Lung microvascular endothelial cell (primary cell): ENCODE results near the gene PCDHA3. TPM values are rescaled to one million over a fixed set of nuclear protein-coding genes. Genes with fewer than 3 reads are reported as not detected.

ENCODE experiments used
- total RNA-seq: library from RNA; depleted of rRNA; stranded (reverse); fragments of >200 nt; gene quantifications from 2 replicates; pipeline ENCODE4 v1.2.1, GENCODE V29; 2014

PCDHA3 gene
- total RNA-seq, 1 donor from 2014 or later, result 0.20 TPM

Other genes starting within 250 kb of the PCDHA3 start
- 16.3 and 20.6 TPM in 2 replicates for gene SRA1, start 243.6 kb upstream of the PCDHA3 start, total RNA-seq
- gene APBB3, start 236.5 kb upstream of the PCDHA3 start, total RNA-seq, result 3.3 and 6.7 TPM in 2 replicates
- 12.4 and 21.8 TPM in 2 replicates for gene SLC35A4, start 236.2 kb upstream of the PCDHA3 start, total RNA-seq
- 1.1 and 2.8 TPM in 2 replicates for gene CD14, start 167.9 kb upstream of the PCDHA3 start, total RNA-seq
- gene TMCO6, start 161.6 kb upstream of the PCDHA3 start, total RNA-seq, result 8.1 and 10.5 TPM in 2 replicates
- gene NDUFA2, start 153.4 kb upstream of the PCDHA3 start, total RNA-seq, result 70.0 and 90.3 TPM in 2 replicates
- gene IK, start 153.2 kb upstream of the PCDHA3 start, total RNA-seq, result 47.7 and 55.8 TPM in 2 replicates
- gene WDR55, start 136.2 kb upstream of the PCDHA3 start, total RNA-seq, result 19.8 and 28.2 TPM in 2 replicates
- gene DND1, start 127.5 kb upstream of the PCDHA3 start, total RNA-seq, result under 0.01 and 0.22 TPM in 2 replicates
- gene HARS1, start 109.7 kb upstream of the PCDHA3 start, total RNA-seq, result 43.1 and 46.4 TPM in 2 replicates
- 21.0 and 21.1 TPM in 2 replicates for gene HARS2, start 109.6 kb upstream of the PCDHA3 start, total RNA-seq
- gene ZMAT2, start 100.6 kb upstream of the PCDHA3 start, total RNA-seq, result 34.0 and 54.8 TPM in 2 replicates
- under 0.01 TPM in 1 of 2 replicates, not detected in the other for gene PCDHA1, start 14.9 kb upstream of the PCDHA3 start, total RNA-seq
- under 0.01 TPM in 2 replicates for gene PCDHA2, start 6.2 kb upstream of the PCDHA3 start, total RNA-seq
- under 0.01 TPM in 2 replicates for gene PCDHA4, start 6.0 kb downstream of the PCDHA3 start, total RNA-seq
- gene PCDHA5, start 20.6 kb downstream of the PCDHA3 start, total RNA-seq, result under 0.01 TPM in 2 replicates
- gene PCDHA6, start 26.9 kb downstream of the PCDHA3 start, total RNA-seq, result 0.20 and 0.22 TPM in 2 replicates
- 0.20 and 0.22 TPM in 2 replicates for gene PCDHA7, start 33.2 kb downstream of the PCDHA3 start, total RNA-seq
- under 0.01 TPM in 1 of 2 replicates, not detected in the other for gene PCDHA8, start 40.1 kb downstream of the PCDHA3 start, total RNA-seq
- under 0.01 TPM in 2 replicates for gene PCDHA9, start 47.3 kb downstream of the PCDHA3 start, total RNA-seq
- under 0.01 TPM in 2 replicates for gene PCDHA10, start 54.8 kb downstream of the PCDHA3 start, total RNA-seq
- gene PCDHA11, start 67.9 kb downstream of the PCDHA3 start, total RNA-seq, result under 0.01 and 0.20 TPM in 2 replicates
- under 0.01 TPM in 1 of 2 replicates, not detected in the other for gene PCDHA12, start 74.3 kb downstream of the PCDHA3 start, total RNA-seq
- gene PCDHA13, start 81.1 kb downstream of the PCDHA3 start, total RNA-seq, result under 0.01 TPM in 1 of 2 replicates, not detected in the other
- gene PCDHAC1, start 125.2 kb downstream of the PCDHA3 start, total RNA-seq, result under 0.01 TPM in 2 replicates
- gene PCDHAC2, start 165.4 kb downstream of the PCDHA3 start, total RNA-seq, result 0.20 and 0.22 TPM in 2 replicates